ENCODE measurements around the gene TAF10.

DNA sequence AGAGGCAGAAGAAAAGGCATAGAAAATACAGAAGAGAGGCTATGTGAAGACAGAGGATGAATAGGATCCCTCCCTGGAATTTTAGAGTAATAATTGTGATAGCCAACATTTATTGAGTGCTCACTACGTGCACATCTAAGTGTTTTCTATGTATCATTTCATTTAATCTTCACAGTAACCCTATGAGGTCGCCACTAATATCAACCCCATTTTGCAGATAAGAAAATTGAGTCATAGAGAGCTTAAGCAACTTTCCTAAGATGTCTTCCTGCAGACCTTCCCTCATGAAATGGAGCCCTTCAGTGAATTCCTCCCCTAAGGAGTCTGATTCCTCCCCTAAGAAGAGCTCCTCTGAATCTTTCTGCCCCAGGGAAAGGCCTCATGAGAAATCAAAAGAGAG lies 46.7 kb downstream of the TAF10 start:
- TF ChIP-seq EZH2 (IDR thresholded peaks at IDR 0.05): no peak
- no peak for TF ChIP-seq POLR2AphosphoS5 (IDR thresholded peaks at IDR 0.05; ENCODE audit: borderline replicate concordance, low read depth, low read length)
- TF ChIP-seq FOXP2 (optimal IDR thresholded peaks at IDR 0.05; ENCODE audit: control extremely low read depth, extremely low read length, insufficient read depth): no peak
